Skin epidermis (tissue), 12 donors: ENCODE data around the gene PPM1M.
"Not testable (repeated sequence)": the region's sequence is repeated elsewhere in the genome, so short reads cannot be mapped to it uniquely, and the experiment has no call there.

Source experiments
- H3K27ac ChIP-seq, 21 experiments: fragments of 200-600 bp; sonication (generic) in 11 of 21; one replicate each; pipeline ENCODE4 v1.5.0; 2020; ENCODE audit warnings: mild to moderate bottlenecking in 3 of 21, inconsistent platforms in 2 of 21, moderate library complexity in 2 of 21
- H3K4me3 ChIP-seq, 7 experiments: fragments of 200-600 bp; sonication (generic) in 2 of 7; one replicate each; pipeline ENCODE4 v1.5.0; 2020; ENCODE audit warnings: inconsistent platforms in 2 of 7, mild to moderate bottlenecking in 2 of 7, moderate library complexity in 1 of 7

The PPM1M gene

GRCh38 chr3:52259448-52259847 lies 13.9 kb downstream of the PPM1M start:
- Histone ChIP-seq H3K4me3 (no peak overlapping the region), H3K27ac (peak overlapping the region in 1 of 21 experiments; percentile 11)

DNA sequence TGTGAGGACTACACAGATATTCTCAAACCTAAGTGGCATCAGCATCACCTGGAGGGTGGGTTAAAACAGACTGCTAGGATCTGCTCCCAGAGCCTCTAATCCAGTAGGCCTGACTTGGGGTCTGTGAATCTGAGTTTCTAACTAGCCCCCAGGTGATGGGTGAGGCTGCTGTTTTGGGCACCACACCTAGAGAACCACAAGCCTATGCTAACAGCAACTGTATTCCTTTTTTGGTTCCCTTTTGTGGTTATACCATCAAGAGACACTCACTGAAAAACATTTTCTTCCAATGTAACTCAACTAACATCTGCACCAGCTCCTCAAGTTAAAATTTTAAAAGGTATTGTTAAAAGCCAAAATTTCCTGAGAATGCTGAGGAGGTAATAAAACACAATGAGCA lies 16.9 kb downstream of the PPM1M start:
- H3K4me3 ChIP-seq = no peak overlapping the region
- peak overlapping the region in 2 of 21 experiments; percentile 25 for H3K27ac ChIP-seq

DNA sequence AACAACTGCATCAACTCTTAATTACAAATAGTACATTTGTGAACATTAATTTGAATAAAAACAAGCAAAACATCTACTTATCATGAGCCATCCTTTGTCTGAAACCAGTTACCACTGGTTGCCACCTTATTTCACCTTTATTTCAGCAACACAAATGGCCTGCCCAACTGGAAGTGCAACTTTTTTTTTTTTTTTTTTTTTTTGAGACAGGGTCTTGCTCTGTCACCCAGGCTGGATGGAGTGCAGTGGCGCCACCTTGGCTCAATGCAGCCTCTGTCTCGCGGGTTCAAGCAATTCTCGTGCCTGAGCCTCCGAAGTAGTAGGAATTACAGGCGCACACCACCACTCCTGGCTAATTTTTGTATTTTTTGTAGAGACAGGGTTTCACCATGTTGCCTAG lies 19.8 kb downstream of the PPM1M start:
- H3K27ac ChIP-seq = no peak overlapping the region
- H3K4me3 ChIP-seq = no peak overlapping the region

DNA sequence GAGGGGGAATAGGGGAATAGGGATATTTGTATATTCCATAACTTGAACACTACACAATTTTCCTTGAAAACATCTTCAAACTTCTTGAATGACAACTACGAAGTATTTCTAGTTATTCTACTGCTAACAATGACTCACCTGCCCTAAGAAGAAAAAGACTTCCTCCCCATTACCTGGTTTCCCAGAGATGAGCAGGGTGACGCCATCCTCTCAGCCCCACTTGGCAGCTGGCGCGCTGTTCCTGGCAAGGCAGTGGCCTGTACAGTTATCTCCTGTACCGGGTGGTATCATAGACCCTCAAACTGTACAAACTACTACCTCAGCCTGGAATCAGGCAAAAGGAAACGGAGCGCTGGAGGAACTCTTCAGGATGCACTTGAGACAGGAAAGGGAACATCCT lies 22.5 kb downstream of the PPM1M start:
- Histone ChIP-seq H3K27ac (peak overlapping the region in 5 of 21 experiments; percentile 20 to 69 (median 37)), H3K4me3 (no peak overlapping the region)

- H3K4me3 ChIP-seq = no peak overlapping the region
- H3K27ac ChIP-seq = peak overlapping the region in 17 of 21 experiments; percentile 6 to 81 (median 57)
These were observed 24.2 kb downstream of the PPM1M start for GRCh38 chr3:52269776-52270175.

DNA sequence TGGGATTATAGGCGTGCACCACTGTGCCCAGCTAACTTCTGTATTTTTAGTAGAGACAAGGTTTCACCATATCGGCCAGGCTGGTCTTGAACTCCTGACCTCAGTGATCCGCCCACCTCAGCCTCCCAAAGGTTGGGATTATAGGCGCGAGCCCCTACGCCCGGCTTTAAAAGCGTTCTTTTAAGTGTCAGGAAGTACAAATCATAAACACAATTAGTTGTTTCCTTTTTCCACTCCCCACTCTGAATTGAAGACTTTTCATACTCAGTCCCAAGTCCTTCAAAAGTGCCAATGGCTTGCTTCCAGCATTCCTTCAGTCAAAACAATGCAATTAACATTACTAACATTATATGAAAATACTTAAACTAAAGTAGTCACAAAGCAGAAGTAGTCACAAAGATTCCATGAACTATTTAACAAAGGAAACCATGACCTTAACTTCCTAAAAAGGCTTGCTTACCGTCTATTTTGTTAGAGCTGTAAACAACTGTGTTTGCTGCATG lies 24.7 kb downstream of the PPM1M start:
- Histone ChIP-seq H3K4me3 (no peak overlapping the region), H3K27ac (peak overlapping the region in 19 of 21 experiments; percentile 20 to 81 (median 56))

- peak overlapping the region in 12 of 21 experiments; percentile 1 to 81 (median 59) for H3K27ac ChIP-seq
- not testable (repeated sequence) for H3K4me3 ChIP-seq
These were observed 26.6 kb downstream of the PPM1M start for GRCh38 chr3:52272172-52272571.

- no peak overlapping the region for H3K4me3 ChIP-seq
- H3K27ac ChIP-seq = peak overlapping the region in 4 of 21 experiments; percentile 31 to 81 (median 47)
These were observed 27.3 kb downstream of the PPM1M start for GRCh38 chr3:52272831-52273230.

GRCh38 chr3:52274781-52275180 lies 29.2 kb downstream of the PPM1M start:
- peak overlapping the region in 2 of 7 experiments; percentile 2 to 72 for H3K4me3 ChIP-seq
- peak overlapping the region in 6 of 21 experiments; percentile 25 to 96 (median 64) for H3K27ac ChIP-seq

DNA sequence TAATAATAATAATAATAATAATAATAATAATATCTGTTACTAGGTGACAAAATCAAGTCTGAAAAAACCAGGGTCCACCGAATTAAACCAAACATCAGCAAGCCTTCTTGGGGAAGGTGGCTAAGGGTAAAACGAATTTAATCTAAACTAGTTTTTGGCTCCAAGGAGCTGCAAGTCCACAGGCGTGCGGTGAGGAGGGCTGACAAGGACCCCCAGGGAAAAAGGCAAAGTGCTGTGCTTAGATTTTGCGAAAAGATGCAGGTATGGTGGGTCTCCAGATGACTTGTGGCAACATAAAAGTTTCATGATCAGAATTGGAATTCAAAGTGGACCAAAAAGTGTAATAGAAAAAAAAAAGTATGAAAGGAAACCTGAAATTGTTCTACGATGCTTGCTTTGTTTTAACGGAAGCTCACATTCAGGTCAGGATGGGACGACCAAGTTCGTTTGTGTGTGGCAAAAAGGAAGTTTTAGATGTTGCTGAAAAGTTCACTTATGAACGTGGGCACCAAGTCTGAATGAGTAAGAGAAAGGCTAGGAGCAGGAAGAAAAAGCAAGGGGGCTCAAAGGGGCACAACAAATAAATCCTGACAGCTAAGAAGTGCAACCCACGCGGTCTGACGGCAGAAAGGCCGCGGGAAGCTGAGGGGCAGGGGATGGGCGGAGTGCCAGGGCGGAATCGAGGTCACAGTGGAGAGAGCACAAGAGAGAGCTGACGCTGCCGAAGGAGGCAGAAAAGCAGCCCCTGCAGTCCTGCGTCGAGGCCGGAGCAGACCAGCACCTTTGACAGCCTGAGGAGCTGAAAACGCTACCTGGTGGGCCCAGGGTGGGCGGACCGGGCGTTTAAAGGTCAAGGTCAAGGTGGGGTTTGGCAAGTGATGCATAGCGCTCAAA lies 31.8 kb downstream of the PPM1M start:
- H3K27ac ChIP-seq = peak overlapping the region; percentile 80 to 98 (median 94)
- H3K4me3 ChIP-seq = peak overlapping the region; percentile 49 to 80 (median 67)

GRCh38 chr3:52277972-52278509 lies 32.5 kb downstream of the PPM1M start:
- peak overlapping the region; percentile 49 to 80 (median 67) for H3K4me3 ChIP-seq
- peak overlapping the region; percentile 80 to 98 (median 94) for H3K27ac ChIP-seq

DNA sequence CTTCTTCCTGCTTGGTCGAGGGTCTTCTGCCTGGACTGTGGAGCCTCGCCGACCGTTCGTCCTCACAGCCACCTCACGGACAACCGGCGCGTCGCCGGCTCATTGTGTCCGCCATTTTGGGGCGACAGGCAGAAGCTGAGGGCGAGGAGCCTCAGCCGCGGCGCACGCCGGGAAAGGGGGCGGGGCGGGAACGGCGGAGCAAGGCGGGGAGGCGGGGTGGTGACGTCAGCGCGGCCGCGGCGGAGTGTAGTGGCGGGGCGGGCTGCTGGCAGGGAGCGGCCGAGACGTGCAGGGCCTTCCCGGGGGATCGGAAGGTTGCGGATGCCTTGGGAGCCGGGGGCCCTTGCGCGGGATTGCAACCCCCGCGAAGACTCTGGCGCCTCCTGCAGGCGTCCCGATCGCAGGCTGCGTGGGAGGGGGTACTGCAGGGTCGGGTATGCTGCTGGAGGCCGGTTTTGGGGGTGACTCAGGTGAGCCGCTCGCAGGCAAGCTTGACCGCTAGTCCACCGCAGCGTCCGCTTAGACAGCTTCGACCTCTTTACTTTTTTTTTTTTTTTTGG lies 33.0 kb downstream of the PPM1M start, which contains the start of gene WDR82:
WDR82 (minus strand) TSS at position 140 of the 560 bp plus-strand sequence. CDS start 288 bp downstream, outside the sequence.
- peak within 1 kb of the TSS; percentile 80 to 98 (median 94) for H3K27ac ChIP-seq
- H3K4me3 ChIP-seq = peak within 1 kb of the TSS; percentile 49 to 80 (median 67)

DNA sequence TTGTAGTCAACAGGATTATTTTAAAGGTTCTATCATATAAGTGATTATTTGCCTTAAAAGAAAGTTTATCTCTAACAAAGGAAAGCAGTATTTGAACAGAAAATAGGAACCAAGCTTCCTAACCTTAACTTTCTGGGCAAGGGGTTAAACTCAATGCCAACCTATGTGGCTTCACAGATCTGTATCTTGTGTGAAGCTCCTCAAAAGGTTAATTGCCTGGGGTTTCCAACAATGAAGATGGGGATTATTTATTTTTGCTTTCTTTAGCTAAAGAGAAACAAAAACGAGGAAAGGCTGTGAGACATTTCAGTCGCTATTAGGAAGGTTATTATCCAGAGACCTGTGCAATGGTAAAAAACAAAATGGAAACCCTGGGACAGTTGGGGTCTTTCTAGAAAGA lies 34.0 kb downstream of the PPM1M start:
- Histone ChIP-seq H3K27ac (peak overlapping the region in 18 of 21 experiments; percentile 84 to 98 (median 94)), H3K4me3 (peak overlapping the region in 4 of 7 experiments; percentile 49 to 72 (median 63))

DNA sequence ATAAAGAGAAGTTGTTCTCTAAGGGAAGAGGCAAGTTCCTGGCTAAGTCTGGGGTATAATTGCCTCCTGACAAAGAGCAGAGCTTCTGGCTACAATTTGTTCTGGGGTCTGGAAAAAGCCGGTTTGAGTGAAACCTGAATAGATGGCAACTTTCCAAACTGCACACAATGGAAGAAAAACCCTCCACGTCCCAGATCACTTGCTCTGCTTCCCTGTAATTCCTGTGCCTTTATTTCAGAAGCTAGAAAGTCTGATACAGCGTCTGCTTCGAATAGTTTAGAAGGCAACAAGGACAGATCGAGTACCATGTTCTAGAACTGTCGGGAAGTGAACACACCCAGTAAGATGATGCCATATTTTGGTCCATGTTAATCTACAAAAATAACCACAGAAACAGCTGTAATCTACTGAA lies 34.5 kb downstream of the PPM1M start:
- Histone ChIP-seq H3K27ac (peak overlapping the region in 17 of 21 experiments; percentile 19 to 98 (median 95)), H3K4me3 (no peak overlapping the region)

DNA sequence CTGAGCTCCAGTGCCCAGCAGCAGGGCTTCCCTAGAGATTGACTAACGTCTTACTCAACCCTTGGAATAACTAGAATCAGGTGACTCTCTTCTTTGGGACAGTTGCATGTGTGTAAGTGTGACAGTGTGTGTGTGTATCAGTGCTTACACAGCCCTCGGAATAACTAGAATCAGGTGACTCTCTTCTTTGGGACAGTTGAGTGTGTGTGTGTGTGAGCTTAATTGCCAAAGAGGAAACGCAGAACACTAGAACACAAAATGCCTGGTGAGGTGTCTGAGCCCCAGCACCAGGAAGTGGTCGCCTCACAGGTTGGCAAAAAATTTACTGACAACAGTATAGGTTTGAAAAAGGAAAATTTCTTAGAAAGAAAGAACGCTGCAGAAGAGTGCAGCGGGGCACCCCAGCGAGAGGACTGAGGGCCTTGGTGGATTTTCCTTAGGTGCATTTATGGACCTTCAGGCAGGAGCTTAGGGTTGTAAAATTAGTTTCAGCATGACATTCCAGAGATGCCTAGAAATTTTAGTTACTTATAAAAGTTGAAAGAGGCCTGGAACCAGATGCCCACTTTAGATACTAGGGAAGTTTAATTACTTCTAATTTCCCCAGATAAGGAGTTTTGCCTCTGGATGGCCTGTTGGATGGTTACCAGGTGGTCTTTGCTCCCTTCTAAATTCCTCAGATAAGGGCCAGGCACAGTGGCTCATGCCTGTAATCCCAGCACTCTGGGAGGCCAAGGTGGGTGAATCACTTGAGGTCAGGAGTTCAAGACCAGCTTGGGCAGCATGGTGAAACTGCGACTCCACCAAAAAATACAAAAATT lies 36.6 kb downstream of the PPM1M start:
- peak overlapping the region in 10 of 21 experiments; percentile 13 to 78 (median 54) for H3K27ac ChIP-seq
- no peak overlapping the region for H3K4me3 ChIP-seq

DNA sequence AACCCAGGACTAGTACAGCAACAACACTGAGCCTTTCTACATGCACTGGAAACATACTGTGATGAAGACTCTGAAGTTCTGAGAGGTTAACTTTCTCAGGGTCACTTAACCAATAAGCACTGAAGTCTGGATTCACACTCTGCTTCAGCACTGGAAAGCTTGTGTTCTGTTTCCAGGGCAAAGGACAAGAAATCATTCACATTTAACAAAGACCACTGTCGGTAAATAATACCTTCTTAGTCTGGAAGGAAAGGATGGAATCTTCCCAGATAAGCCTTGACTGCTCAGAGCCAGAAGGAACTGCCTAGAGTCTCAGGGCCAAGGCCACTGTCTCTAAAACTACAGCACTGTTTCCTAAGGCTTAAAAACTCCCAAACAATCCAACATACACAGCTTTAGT lies 37.7 kb downstream of the PPM1M start:
- no peak overlapping the region for H3K4me3 ChIP-seq
- peak overlapping the region in 6 of 21 experiments; percentile 17 to 78 (median 46) for H3K27ac ChIP-seq

DNA sequence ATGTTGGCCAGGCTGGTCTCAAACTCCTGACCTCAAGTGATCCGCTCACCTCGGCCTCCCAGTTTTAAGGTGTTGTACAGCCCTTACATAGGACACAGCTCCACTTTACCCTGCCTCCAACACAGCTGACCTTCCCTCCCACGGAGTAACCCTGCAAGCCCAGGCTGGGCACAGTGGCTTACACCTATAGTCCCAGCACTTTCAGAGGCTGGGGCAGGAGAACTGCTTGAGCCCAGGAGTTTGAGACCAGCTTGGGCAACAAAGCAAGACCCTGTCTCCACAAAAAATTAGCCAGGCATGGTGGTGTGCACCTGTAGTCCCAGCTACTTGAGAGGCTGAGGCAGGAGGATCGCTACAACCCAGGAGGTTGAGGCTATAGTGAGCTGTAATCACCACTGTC lies 38.5 kb downstream of the PPM1M start:
- H3K27ac ChIP-seq = not testable (repeated sequence)

GRCh38 chr3:52286777-52287110 lies 41.2 kb downstream of the PPM1M start:
- Histone ChIP-seq H3K4me3 (peak overlapping the region in 6 of 7 experiments; percentile 61 to 73 (median 68)), H3K27ac (peak overlapping the region in 18 of 21 experiments; percentile 96 to 100 (median 100))

More for the DNA sequence above, 38.5 kb downstream of the PPM1M start:
- H3K4me3 ChIP-seq = not testable (repeated sequence)

GRCh38 chr3:52288674-52289073 lies 43.1 kb downstream of the PPM1M start:
- H3K27ac ChIP-seq = peak overlapping the region in 13 of 21 experiments; percentile 96 to 100 (median 100)
- H3K4me3 ChIP-seq = peak overlapping the region in 6 of 7 experiments; percentile 61 to 73 (median 68)
